B cell (primary cell): ENCODE measurements around the gene ADORA3. TPM values are rescaled to one million over a fixed set of nuclear protein-coding genes. Genes with fewer than 3 reads are reported as not detected.

Source experiments
- ATAC-seq: fragments of 200-7000 bp; cut with Tn5 transposase; one replicate; pipeline ENCODE4 v1.10.0; 2021; ENCODE audit warnings: low read depth, mild to moderate bottlenecking, moderate number of reproducible peaks, moderate library complexity
- CTCF ChIA-PET: fragments of 350-600 bp; sonication (Branson Sonifier 250); formaldehyde crosslinking; loops from one replicate; lab custom pipeline; 2021; ENCODE audit warnings: antibody characterized with exemption, inconsistent platforms; lab: Charles Lee
- POLR2A ChIA-PET: fragments of 350-600 bp; sonication (Branson Sonifier 250); formaldehyde crosslinking; loops from one replicate; lab custom pipeline; 2021; ENCODE audit warnings: antibody characterized with exemption; lab: Charles Lee
- DNase-seq: peaks from one replicate; pipeline ENCODE4 v3.0.0; 2013
- H2AFZ ChIP-seq: 2 replicates; pipeline ENCODE4 v1.6.1; 2012; ENCODE audit warnings: mild to moderate bottlenecking, low read depth, low read length; ENCODE audit not compliant: insufficient read depth, poor library complexity, severe bottlenecking
- H3K27ac ChIP-seq, 2 donors: 1 replicate in 1 of 2; 2 replicates in 1 of 2; pipeline ENCODE4 v1.5.1; 2012 to 2013; ENCODE audit warnings: low read length in 2 of 2, mild to moderate bottlenecking in 2 of 2, moderate library complexity in 1 of 2
- H3K27me3 ChIP-seq, 4 experiments: fragments of 200-600 bp in 1 of 4; sonication (generic) in 1 of 4; replicated peaks in 1 of 4; 1 replicate in 2 of 4; 2 replicates in 2 of 4; pipeline versions ENCODE4 v1.6.1 to v1.7.0; 2013 to 2016; ENCODE audit warnings: low read length in 3 of 4, mild to moderate bottlenecking in 2 of 4, mixed read lengths in 1 of 4, moderate library complexity in 1 of 4; ENCODE audit not compliant: insufficient read depth in 4 of 4, control insufficient read depth in 3 of 4; ENCODE audit errors: control extremely low read depth in 1 of 4
- H3K36me3 ChIP-seq, 2 experiments: replicated peaks in 1 of 2; 1 replicate in 1 of 2; 2 replicates in 1 of 2; pipeline versions ENCODE4 v1.6.1 to v1.7.1; 2013; ENCODE audit warnings: low read length in 1 of 2; ENCODE audit not compliant: insufficient read depth in 2 of 2, control insufficient read depth in 1 of 2; ENCODE audit errors: control extremely low read depth in 1 of 2, extremely low read depth in 1 of 2
- H3K4me1 ChIP-seq, 2 donors: fragments of 200-600 bp in 1 of 2; sonication (generic) in 1 of 2; 1 replicate in 1 of 2; 2 replicates in 1 of 2; pipeline versions ENCODE4 v1.5.1 to v1.6.1; 2013 to 2017; ENCODE audit warnings: low read length in 2 of 2; ENCODE audit not compliant: control insufficient read depth in 2 of 2, insufficient read depth in 2 of 2
- H3K4me2 ChIP-seq: replicated peaks from 2 replicates; pipeline ENCODE3; 2012; ENCODE audit warnings: mild to moderate bottlenecking, low read depth, low read length; ENCODE audit not compliant: poor library complexity, severe bottlenecking
- H3K4me3 ChIP-seq, 5 experiments: fragments of 200-600 bp in 1 of 5; sonication (generic) in 1 of 5; 1 replicate in 3 of 5; 2 replicates in 2 of 5; pipeline versions ENCODE4 v1.5.1 to v1.7.0; 2011 to 2016; ENCODE audit warnings: low read length in 4 of 5, mild to moderate bottlenecking in 4 of 5, low read depth in 2 of 5, control low read depth in 1 of 5, moderate library complexity in 1 of 5; ENCODE audit not compliant: insufficient read depth in 1 of 5; ENCODE audit errors: control extremely low read depth in 1 of 5, extremely low read depth in 1 of 5
- H3K79me2 ChIP-seq: fragments of 200-600 bp; sonication (generic); one replicate; pipeline ENCODE4 v1.6.0; 2016; ENCODE audit warnings: low read length; ENCODE audit not compliant: control insufficient read depth, insufficient read depth
- H3K9ac ChIP-seq: fragments of 200-600 bp; sonication (generic); 2 replicates; pipeline ENCODE4 v1.6.1; 2017; ENCODE audit warnings: mild to moderate bottlenecking, low read length, moderate library complexity
- H3K9me3 ChIP-seq, 3 donors: one replicate each; pipeline versions ENCODE4 v1.6.1 to v1.7.1; 2013; ENCODE audit warnings: low read length in 2 of 3; ENCODE audit not compliant: control insufficient read depth in 2 of 3, insufficient read depth in 1 of 3; ENCODE audit errors: control extremely low read depth in 1 of 3
- H4K20me1 ChIP-seq: 2 replicates; pipeline ENCODE4 v1.6.0; 2012; ENCODE audit warnings: mild to moderate bottlenecking, low read length; ENCODE audit not compliant: insufficient read depth, control insufficient read depth, poor library complexity, severe bottlenecking
- H3K27ac Mint-ChIP-seq: one replicate; pipeline ENCODE4 v1.8.0; 2021; ENCODE audit warnings: mixed read lengths
- H3K27me3 Mint-ChIP-seq: one replicate; pipeline ENCODE4 v1.8.0; 2021; ENCODE audit warnings: mixed read lengths
- H3K4me1 Mint-ChIP-seq: one replicate; pipeline ENCODE4 v1.8.0; 2021; ENCODE audit warnings: mixed read lengths
- H3K4me3 Mint-ChIP-seq: one replicate; pipeline ENCODE4 v1.8.0; 2021; ENCODE audit warnings: mixed read lengths
- H3K9me3 Mint-ChIP-seq: one replicate; pipeline ENCODE4 v1.8.0; 2022; ENCODE audit warnings: mixed read lengths; ENCODE audit not compliant: insufficient read depth
- CTCF ChIP-seq: fragments of 200-600 bp; IDR thresholded peaks from one replicate; pipeline ENCODE4 v1.8.0; 2022; ENCODE audit warnings: antibody characterized with exemption, mild to moderate bottlenecking
- EZH2 ChIP-seq: IDR thresholded peaks from 2 replicates; pipeline ENCODE4 v1.6.1; 2012; ENCODE audit warnings: borderline replicate concordance, low read depth, mild to moderate bottlenecking, moderate library complexity, low read length; ENCODE audit not compliant: insufficient read depth, poor library complexity, severe bottlenecking
- WGBS: methylation state at CpG from one replicate; pipeline ENCODE4 v1.1.5; 2013; ENCODE audit warnings: missing lambda C conversion rate; ENCODE audit not compliant: insufficient coverage; 5-methylcytosine and 5-hydroxymethylcytosine counted together
- intact Hi-C: fragments of 100-400 bp; cut with micrococcal nuclease; formaldehyde crosslinking; loops from one replicate; pipeline ENCODE4 v1.10.0; 2022
- polyA plus RNA-seq: library from polyadenylated mRNA; depleted of rRNA; stranded (reverse); fragments of >200 nt; gene quantifications from 2 replicates; pipeline ENCODE4 v1.2.3, GENCODE V29; 2012
- total RNA-seq, 2 donors: library from RNA; stranded (reverse); fragments of 120-200 nt in 1 of 2; gene quantifications; 1 replicate in 1 of 2; 2 replicates in 1 of 2; pipeline versions ENCODE4 v1.2.3 to v1.2.4, GENCODE V29; 2013 to 2022

The ADORA3 gene
- total and polyA plus RNA-seq, 2 donors (not counting 1 experiment from before 2014, with no cell fraction given): 0.04 to 0.39 TPM

GRCh38 chr1:111476214-111476613 lies 27.2 kb downstream of the ADORA3 start:
- Mint-ChIP-seq H3K9me3 (no peaks in the 10 kb centered on the region), H3K4me1 (peaks cover 69% of the 10 kb centered on the region), H3K27ac (peak overlapping the region; percentile 90), H3K4me3 (peak overlapping the region; percentile 95), H3K27me3 (no peaks in the 10 kb centered on the region)
- CTCF ChIA-PET: interaction anchor here (0.6 to 14.7 kb wide), 12 partner anchors 9 to 270 kb away, joined by 3 to 276 read pairs (median 4); partner anchors contain the start of genes ADORA3, TMIGD3 and WDR77
- Histone ChIP-seq H3K9me3 (no peaks in the 10 kb centered on the region), H3K36me3 (peaks cover 0 to 19% of the 10 kb centered on the region in 2 experiments), H3K4me1 (peaks cover 67 to 73% of the 10 kb centered on the region in 2 donors), H3K4me2 (peak overlapping the region; percentile 79), H3K27me3 (no peaks in the 10 kb centered on the region), H3K4me3 (peak overlapping the region; percentile 2 to 89 (median 62)), H4K20me1 (no peaks in the 10 kb centered on the region), H3K27ac (peak overlapping the region; percentile 80 to 91), H3K79me2 (peaks cover 57% of the 10 kb centered on the region), H2AFZ (no peak overlapping the region), H3K9ac (peak overlapping the region; percentile 92)
- POLR2A ChIA-PET: interaction anchor here (0.6 to 1.7 kb wide), 3 partner anchors 29 to 253 kb away, joined by 3 to 11 read pairs (median 3); no protein-coding TSS in a partner anchor
- ATAC-seq (no peak), DNase-seq (no peak)
- intact Hi-C loops: no loop called here
- TF ChIP-seq CTCF (no peak), EZH2 (no peak)

- POLR2A ChIA-PET: interaction anchor here (0.6 to 1.1 kb wide), 2 partner anchors 29 to 253 kb away, joined by 3 read pairs; no protein-coding TSS in a partner anchor
- H2AFZ ChIP-seq: no peak overlapping the region
- H3K27ac Mint-ChIP-seq: peak overlapping the region; percentile 90
- ATAC-seq (no peak), DNase-seq (no peak)
- H3K27me3 ChIP-seq: no peaks in the 10 kb centered on the region
- no peaks in the 10 kb centered on the region for H3K27me3 Mint-ChIP-seq
- peak overlapping the region; percentile 80 to 91 for H3K27ac ChIP-seq
- H3K9ac ChIP-seq: peak overlapping the region; percentile 92
- WGBS: 51% methylated on average over 3 of the region's 5 CpGs
- H3K9me3 Mint-ChIP-seq: no peaks in the 10 kb centered on the region
- H3K4me3 ChIP-seq: peak overlapping the region in 4 of 5 experiments; percentile 62 to 89 (median 71)
- peaks cover 58% of the 10 kb centered on the region for H3K79me2 ChIP-seq
- H3K4me1 Mint-ChIP-seq: peaks cover 66% of the 10 kb centered on the region
- no peaks in the 10 kb centered on the region for H4K20me1 ChIP-seq
- H3K4me2 ChIP-seq: peak overlapping the region; percentile 79
- peak overlapping the region; percentile 95 for H3K4me3 Mint-ChIP-seq
- H3K4me1 ChIP-seq: peaks cover 68 to 73% of the 10 kb centered on the region in 2 donors
- intact Hi-C loops: no loop called here
- CTCF ChIA-PET: interaction anchor here (0.6 to 14.7 kb wide), 8 partner anchors 13 to 253 kb away, joined by 3 to 276 read pairs (median 4); partner anchors contain the start of genes ADORA3, TMIGD3 and WDR77
- H3K36me3 ChIP-seq: peaks cover 0 to 19% of the 10 kb centered on the region in 2 experiments
- no peak for TF ChIP-seq EZH2
- H3K9me3 ChIP-seq: no peaks in the 10 kb centered on the region
These were observed 27.7 kb downstream of the ADORA3 start for GRCh38 chr1:111475701-111476100.
